Mesothelial cell of epicardium (in vitro differentiated cells): ENCODE data around the gene EXPH5. TPM values are rescaled to one million over a fixed set of nuclear protein-coding genes. Genes with fewer than 3 reads are reported as not detected.
A peak's percentile ranks its signal among the peaks of the same experiment; 100 is the strongest.
"Not testable (repeated sequence)": the region's sequence is repeated elsewhere in the genome, so short reads cannot be mapped to it uniquely, and the experiment has no call there.

ENCODE experiments used
- DNase-seq, 2 experiments: peaks; one replicate each; pipeline ENCODE4 v3.0.0; 2021; ENCODE audit warnings: low spot score in 2 of 2; ENCODE audit not compliant: unreplicated experiment in 2 of 2
- H3K27ac Mint-ChIP-seq: 2 replicates; pipeline ENCODE4 v1.8.0; 2021; ENCODE audit warnings: mixed read lengths
- H3K27me3 Mint-ChIP-seq: 2 replicates; pipeline ENCODE4 v1.8.0; 2021; ENCODE audit warnings: low read depth, mixed read lengths
- H3K36me3 Mint-ChIP-seq: 2 replicates; pipeline ENCODE4 v1.8.0; 2021; ENCODE audit warnings: mixed read lengths
- H3K4me1 Mint-ChIP-seq: 2 replicates; pipeline ENCODE4 v1.8.0; 2021; ENCODE audit warnings: mixed read lengths
- H3K4me3 Mint-ChIP-seq: 2 replicates; pipeline ENCODE4 v1.8.0; 2021; ENCODE audit warnings: mild to moderate bottlenecking, moderate library complexity, mixed read lengths
- H3K9me3 Mint-ChIP-seq: 2 replicates; pipeline ENCODE4 v1.8.0; 2021; ENCODE audit warnings: mixed read lengths
- CTCF ChIP-seq: fragments of 200-600 bp; sonication (generic); IDR thresholded peaks from one replicate; pipeline ENCODE4 v1.5.0; 2021; ENCODE audit warnings: antibody characterized with exemption; ENCODE audit not compliant: unreplicated experiment
- total RNA-seq: library from RNA; stranded (reverse); gene quantifications from 3 replicates; pipeline ENCODE4 v1.2.1, GENCODE V29; 2021

Gene EXPH5
- total RNA-seq, 1 donor from 2014 or later = 30.5 TPM

DNA sequence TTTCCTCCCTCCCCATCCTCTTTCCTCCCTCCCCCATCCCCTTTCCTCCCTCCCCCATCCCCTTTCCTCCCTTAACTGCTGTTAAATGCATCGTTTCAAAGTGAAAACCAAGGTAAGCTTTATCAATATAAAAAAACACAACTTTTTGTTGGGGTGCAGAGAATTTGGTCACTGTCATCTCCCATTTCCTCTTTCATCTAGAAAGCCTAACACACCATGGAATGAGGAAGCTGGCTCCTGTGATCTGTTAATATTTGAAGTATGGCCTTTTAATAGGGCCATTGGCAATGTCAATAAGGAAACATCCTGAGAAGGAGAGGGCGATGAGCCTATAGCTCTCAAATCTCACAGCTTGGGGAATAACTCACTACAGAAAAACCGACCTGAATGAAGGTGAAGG, 7.0 kb downstream of the EXPH5 start:
- Mint-ChIP-seq H3K27ac (peak overlapping the region; percentile 39), H3K9me3 (no peaks in the 10 kb centered on the region), H3K27me3 (no peaks in the 10 kb centered on the region), H3K4me1 (peaks cover 34% of the 10 kb centered on the region), H3K36me3 (no peaks in the 10 kb centered on the region), H3K4me3 (no peak overlapping the region)
- no peak for DNase-seq
- no peak for TF ChIP-seq CTCF

DNA sequence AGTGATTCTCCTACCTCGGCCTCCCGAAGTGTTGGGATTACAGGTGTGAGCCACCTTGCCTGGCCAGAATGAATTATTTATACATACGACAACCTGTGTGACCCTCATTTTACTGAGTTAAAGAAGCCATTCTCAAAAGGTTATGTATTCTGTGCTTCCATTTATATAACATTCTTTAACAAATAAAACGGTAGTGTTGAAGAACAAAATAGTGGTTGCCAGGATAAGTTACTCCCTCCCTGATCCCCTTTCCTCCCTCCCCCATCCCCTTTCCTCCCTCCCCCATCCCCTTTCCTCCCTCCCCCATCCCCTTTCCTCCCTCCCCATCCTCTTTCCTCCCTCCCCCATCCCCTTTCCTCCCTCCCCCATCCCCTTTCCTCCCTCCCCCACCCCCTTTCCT, 7.4 kb downstream of the EXPH5 start:
- H3K27ac Mint-ChIP-seq, DNase-seq, H3K9me3 Mint-ChIP-seq, H3K36me3 Mint-ChIP-seq, H3K27me3 Mint-ChIP-seq, H3K4me3 Mint-ChIP-seq: not testable (repeated sequence)
- peaks cover 32% of the 10 kb centered on the region for H3K4me1 Mint-ChIP-seq

- H3K4me1 Mint-ChIP-seq = peaks cover 26% of the 10 kb centered on the region
- peaks cover 7% of the 10 kb centered on the region for H3K9me3 Mint-ChIP-seq
- no peak overlapping the region for H3K4me3 Mint-ChIP-seq
- no peaks in the 10 kb centered on the region for H3K27me3 Mint-ChIP-seq
- H3K27ac Mint-ChIP-seq = peak overlapping the region; percentile 68
- TF ChIP-seq CTCF = no peak
- H3K36me3 Mint-ChIP-seq = peaks cover 8% of the 10 kb centered on the region
- DNase-seq = no peak
These were observed 8.6 kb downstream of the EXPH5 start for GRCh38 chr11:108584973-108585372.

- Mint-ChIP-seq H3K9me3 (peaks cover 31% of the 10 kb centered on the region), H3K36me3 (peaks cover 31% of the 10 kb centered on the region), H3K4me1 (peaks cover 7% of the 10 kb centered on the region), H3K4me3 (no peak overlapping the region), H3K27me3 (no peaks in the 10 kb centered on the region), H3K27ac (no peak overlapping the region)
- DNase-seq = no peak
- no peak for TF ChIP-seq CTCF
These were observed 12.9 kb downstream of the EXPH5 start for GRCh38 chr11:108580645-108581044.

GRCh38 chr11:108580043-108580442, 13.5 kb downstream of the EXPH5 start:
- peaks cover 32% of the 10 kb centered on the region for H3K9me3 Mint-ChIP-seq
- H3K27me3 Mint-ChIP-seq = no peaks in the 10 kb centered on the region
- H3K4me1 Mint-ChIP-seq = peaks cover 2% of the 10 kb centered on the region
- no peak overlapping the region for H3K27ac Mint-ChIP-seq
- no peak for DNase-seq
- peaks cover 32% of the 10 kb centered on the region for H3K36me3 Mint-ChIP-seq
- H3K4me3 Mint-ChIP-seq = no peak overlapping the region
- no peak for TF ChIP-seq CTCF

- TF ChIP-seq CTCF = no peak
- Mint-ChIP-seq H3K9me3 (peaks cover 37% of the 10 kb centered on the region), H3K36me3 (peaks cover 36% of the 10 kb centered on the region), H3K4me3 (no peak overlapping the region), H3K27me3 (no peaks in the 10 kb centered on the region), H3K27ac (no peak overlapping the region), H3K4me1 (peaks cover 9% of the 10 kb centered on the region)
- DNase-seq = no peak
These were observed 17.0 kb downstream of the EXPH5 start for GRCh38 chr11:108576523-108576922.
